NCI-H2107 treated with DMSO at 0.1 percent for 48 hours (cell line): ENCODE data around the gene AP3M1.

Experiments
- DNase-seq: peaks from one replicate; lab custom pipeline; 2025; ENCODE audit not compliant: unreplicated experiment; lab: John Stamatoyannopoulos, UW

Gene AP3M1

DNA sequence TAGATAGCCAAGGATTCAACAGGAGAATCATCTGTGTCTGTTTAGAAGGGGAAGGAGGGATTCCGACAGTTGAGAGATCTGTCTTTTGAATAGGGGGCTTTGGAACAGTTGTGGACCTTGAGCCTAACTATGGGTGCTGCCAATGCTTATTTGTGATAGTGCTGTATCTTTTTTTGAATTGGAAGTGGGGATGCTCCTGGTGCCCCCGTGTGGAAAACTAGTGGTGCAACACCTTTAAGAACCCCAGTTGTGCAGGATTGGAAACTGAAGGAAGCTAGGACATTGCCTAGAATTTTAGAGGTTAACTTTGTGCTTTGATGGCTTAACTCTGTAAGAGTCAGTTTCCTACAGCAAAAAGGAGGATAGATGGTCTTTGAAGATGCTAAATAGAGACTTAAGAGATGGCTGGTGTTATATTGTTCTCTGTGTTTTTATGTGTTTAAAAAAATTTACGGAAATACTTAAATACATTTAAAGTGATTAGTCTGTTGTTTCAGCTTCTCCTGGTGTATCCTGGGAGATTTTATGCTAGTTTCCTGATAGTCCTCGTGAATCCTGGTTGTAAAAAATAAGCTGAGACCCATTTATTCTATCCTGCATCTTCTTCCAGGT lies 69.3 kb downstream of the AP3M1 start:
- peak; percentile 7 for DNase-seq

DNA sequence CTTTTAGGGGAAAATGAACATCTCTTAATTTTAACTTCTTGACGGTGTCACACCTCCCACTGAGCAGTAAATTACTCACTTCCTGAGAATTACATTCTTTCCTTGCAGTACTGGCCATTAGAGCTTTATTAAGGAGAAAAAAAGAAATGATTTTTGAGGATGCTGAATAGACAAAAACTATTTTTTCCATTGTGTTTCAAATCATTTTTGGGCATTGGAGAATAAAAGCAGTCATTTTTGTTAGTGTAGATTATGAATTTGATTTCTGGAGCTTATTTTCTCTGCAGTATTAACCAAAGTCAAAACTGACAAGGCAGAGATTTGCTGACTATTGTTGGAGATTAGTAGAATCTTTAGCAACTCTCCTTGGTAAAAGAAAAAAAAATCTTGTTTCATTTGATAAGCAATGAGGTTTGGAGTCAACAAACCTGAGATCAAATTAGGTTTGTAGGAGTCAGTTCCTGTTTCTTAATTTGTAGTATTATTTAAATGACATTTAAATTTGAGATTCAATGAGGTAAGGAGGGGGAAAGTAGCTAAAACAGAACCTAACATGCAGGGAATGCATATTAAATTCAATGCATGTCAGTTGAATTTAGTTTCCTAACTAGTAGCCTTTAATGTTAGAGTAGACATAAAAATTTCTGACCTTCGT lies 70.6 kb downstream of the AP3M1 start:
- no peak for DNase-seq

- no peak for DNase-seq
These were observed 71.3 kb downstream of the AP3M1 start for GRCh38 chr10:74079028-74079935.

GRCh38 chr10:74078037-74078436 lies 72.6 kb downstream of the AP3M1 start:
- no peak for DNase-seq

GRCh38 chr10:74077416-74077815 lies 73.2 kb downstream of the AP3M1 start:
- DNase-seq: no peak

DNA sequence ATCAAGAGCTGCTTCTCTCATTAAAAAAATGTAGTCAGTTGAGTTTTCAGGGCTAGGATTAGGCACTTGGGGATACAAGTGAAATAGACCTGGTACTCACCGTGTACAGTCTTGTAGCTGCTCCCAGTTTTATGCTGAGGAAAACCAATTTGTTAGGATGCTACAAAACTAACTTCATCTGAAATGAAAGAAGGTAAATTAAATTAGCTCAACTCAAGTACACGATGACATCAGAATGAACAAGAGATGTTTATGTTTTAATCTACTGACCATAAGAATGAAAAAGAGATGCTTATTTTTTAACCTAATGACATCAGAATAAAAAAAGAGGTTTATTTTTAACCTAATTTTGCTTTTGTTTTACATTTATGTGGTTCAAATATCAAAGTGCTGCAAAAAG lies 73.7 kb downstream of the AP3M1 start:
- DNase-seq: no peak

DNA sequence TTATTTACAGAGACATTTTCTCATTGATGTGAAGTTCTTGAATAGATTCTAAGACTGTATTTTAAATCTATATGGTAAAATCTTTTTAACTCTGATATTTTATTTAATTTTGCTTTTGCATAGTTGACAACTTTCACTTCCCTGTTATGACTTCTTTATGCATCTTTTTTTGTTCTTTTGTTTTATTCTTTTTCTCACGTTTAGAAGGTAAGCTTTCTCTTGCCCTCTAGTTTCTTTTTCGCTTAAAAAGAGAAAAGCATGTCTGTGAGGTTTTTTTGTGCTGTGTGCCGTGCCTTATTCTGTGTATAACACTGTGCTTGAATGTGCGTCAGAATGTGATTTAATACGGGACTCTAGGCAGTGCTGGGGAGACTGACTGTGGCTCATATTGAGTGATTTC lies 74.7 kb downstream of the AP3M1 start:
- no peak for DNase-seq

DNA sequence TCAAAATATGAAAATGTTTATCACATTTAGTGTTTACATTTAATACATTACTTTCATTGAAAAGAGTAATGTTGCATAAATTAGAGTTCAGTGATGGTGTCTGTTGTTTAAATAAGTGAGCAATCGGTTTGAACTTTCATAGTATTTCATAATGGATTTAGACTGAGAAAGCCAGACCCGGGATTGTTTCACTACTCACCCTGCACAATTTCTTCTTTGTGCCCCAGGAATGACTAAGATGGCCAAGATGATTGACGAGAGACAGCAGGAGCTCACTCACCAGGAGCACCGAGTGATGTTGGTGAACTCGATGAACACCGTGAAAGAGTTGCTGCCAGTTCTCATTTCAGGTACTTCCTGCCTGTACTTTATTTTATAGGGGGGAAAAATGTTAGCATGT lies 78.1 kb downstream of the AP3M1 start:
- no peak for DNase-seq

DNA sequence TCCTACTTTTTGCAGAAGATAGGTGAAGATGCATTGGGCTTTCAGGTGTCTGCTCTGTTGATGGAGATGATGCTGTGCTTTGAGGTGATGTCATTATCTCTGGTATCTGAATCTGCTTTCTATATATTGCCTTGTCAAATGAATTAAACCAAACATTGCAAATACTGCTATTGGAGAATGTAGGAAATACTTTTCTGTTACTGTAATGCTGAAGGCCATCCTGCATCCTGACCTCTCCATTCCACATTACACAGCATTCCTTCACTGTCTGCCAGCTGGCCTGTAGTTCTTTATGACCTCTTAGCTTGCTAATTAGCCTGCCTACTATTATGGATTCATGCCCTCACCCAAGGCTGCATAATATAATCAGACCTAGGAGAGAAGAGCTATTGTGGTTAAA lies 79.5 kb downstream of the AP3M1 start:
- no peak for DNase-seq
